Endothelial cell of umbilical vein (primary cell): ENCODE measurements around the gene ARHGAP20. TPM values are rescaled to one million over a fixed set of nuclear protein-coding genes. Genes with fewer than 3 reads are reported as not detected.

ENCODE experiments used
- BruUV-seq: library from RNA; stranded (reverse); fragments of 400-500 nt; replicated peaks from 2 replicates; lab custom pipeline; 2021; lab: Mats Ljungman, UMichigan
- CTCF ChIA-PET: fragments of 300-600, 350-600 bp; sonication (Branson Sonifier 250); formaldehyde crosslinking; loops from one replicate; lab custom pipeline; 2021; ENCODE audit warnings: antibody characterized with exemption, inconsistent platforms; lab: Charles Lee
- POLR2A ChIA-PET: fragments of 300-600, 350-600 bp; sonication (Branson Sonifier 250); formaldehyde crosslinking; loops from one replicate; lab custom pipeline; 2021; ENCODE audit warnings: antibody characterized with exemption, inconsistent platforms; lab: Charles Lee
- DNase-seq: peaks from one replicate; pipeline ENCODE4 v3.0.0-alpha.2; 2011; ENCODE audit warnings: low read depth, low spot score
- FAIRE-seq: peaks from 2 replicates; lab custom pipeline; 2011; peaks lifted over from hg19 to GRCh38; lab: Jason Lieb, UNC
- H2AFZ ChIP-seq: 2 replicates; pipeline ENCODE4 v1.6.0; 2012; ENCODE audit warnings: low read depth, low read length, control low read depth, inconsistent platforms
- H3K27ac ChIP-seq: 2 replicates; pipeline ENCODE4 v1.5.1; 2011; ENCODE audit warnings: low read depth, mild to moderate bottlenecking, control low read depth, low read length, moderate library complexity; ENCODE audit not compliant: insufficient read depth
- H3K27me3 ChIP-seq, 2 experiments: 2 replicates each; pipeline versions ENCODE4 v1.6.0 to v1.6.1; 2011; ENCODE audit warnings: low read length in 2 of 2, mixed read lengths in 1 of 2; ENCODE audit not compliant: control insufficient read depth in 2 of 2, insufficient read depth in 2 of 2
- H3K36me3 ChIP-seq, 2 experiments: 2 replicates in 1 of 2; 3 replicates in 1 of 2; pipeline ENCODE4 v1.5.1; 2011; ENCODE audit warnings: low read length in 2 of 2, mild to moderate bottlenecking in 1 of 2, moderate library complexity in 1 of 2; ENCODE audit not compliant: control insufficient read depth in 2 of 2, insufficient read depth in 2 of 2; ENCODE audit errors: extremely low read depth in 1 of 2
- H3K4me1 ChIP-seq: 3 replicates; pipeline ENCODE4 v1.5.1; 2011; ENCODE audit warnings: mild to moderate bottlenecking, low read length; ENCODE audit not compliant: control insufficient read depth, insufficient read depth; ENCODE audit errors: extremely low read depth
- H3K4me2 ChIP-seq: 2 replicates; pipeline ENCODE4 v1.6.1; 2011; ENCODE audit warnings: low read length, control low read depth, mixed read lengths; ENCODE audit not compliant: insufficient read depth
- H3K4me3 ChIP-seq, 3 experiments: fragments of 200-600 bp in 1 of 3; sonication (generic), shearing (Covaris generic) in 1 of 3; replicated peaks in 1 of 3; 2 replicates each; pipeline ENCODE4 v1.5.1; 2011 to 2016; ENCODE audit warnings: control low read depth in 3 of 3, low read length in 3 of 3, mild to moderate bottlenecking in 2 of 3, inconsistent platforms in 1 of 3, low read depth in 1 of 3, moderate library complexity in 1 of 3; ENCODE audit not compliant: insufficient read depth in 1 of 3
- H3K79me2 ChIP-seq: 2 replicates; pipeline ENCODE4 v1.6.0; 2012; ENCODE audit warnings: low read length, inconsistent platforms; ENCODE audit not compliant: control insufficient read depth, insufficient read depth
- H3K9ac ChIP-seq: replicated peaks from 2 replicates; pipeline ENCODE3; 2011; ENCODE audit warnings: low read length, control low read depth; ENCODE audit not compliant: insufficient read depth; ENCODE audit errors: extremely low read depth
- H3K9me1 ChIP-seq: replicated peaks from 3 replicates; pipeline ENCODE4 v1.6.0; 2011; ENCODE audit warnings: mild to moderate bottlenecking, low read length; ENCODE audit not compliant: control insufficient read depth, insufficient read depth; ENCODE audit errors: extremely low read depth
- H3K9me3 ChIP-seq: replicated peaks from 2 replicates; pipeline ENCODE4 v1.5.1; 2012; ENCODE audit warnings: low read length, inconsistent platforms; ENCODE audit not compliant: control insufficient read depth, insufficient read depth
- H4K20me1 ChIP-seq: replicated peaks from 2 replicates; pipeline ENCODE3; 2011; ENCODE audit warnings: mild to moderate bottlenecking, low read length; ENCODE audit not compliant: control insufficient read depth, insufficient read depth; ENCODE audit errors: extremely low read depth
- FOS ChIP-seq: IDR thresholded peaks from 2 replicates; pipeline ENCODE4 v1.6.1; 2011; ENCODE audit warnings: mild to moderate bottlenecking, low read length, moderate library complexity, borderline replicate concordance; ENCODE audit not compliant: insufficient read depth
- GATA2 ChIP-seq: IDR thresholded peaks from 2 replicates; pipeline ENCODE4 v1.7.0; 2011; ENCODE audit warnings: low read depth, mild to moderate bottlenecking, moderate library complexity, mixed read lengths, low read length; ENCODE audit not compliant: insufficient read length, insufficient read depth
- JUN ChIP-seq: IDR thresholded peaks from 2 replicates; pipeline ENCODE4 v1.6.1; 2011; ENCODE audit warnings: borderline replicate concordance, low read depth; ENCODE audit not compliant: insufficient read length, insufficient read depth
- MYC ChIP-seq: IDR thresholded peaks from one replicate; pipeline ENCODE4 v1.6.1; 2011; ENCODE audit warnings: mild to moderate bottlenecking, low read depth, low read length
- dilution Hi-C: fragments of 300-500 bp; cut with MboI; formaldehyde crosslinking; loops from one replicate; pipeline ENCODE4 v1.15.0; 2019; ENCODE audit warnings: low sequenced_read_pairs; ENCODE audit not compliant: extremely low pct_ligation_motif_present
- intact Hi-C: fragments of 100-400 bp; cut with micrococcal nuclease; formaldehyde crosslinking; loops from one replicate; pipeline ENCODE4 v1.10.0; 2022
- polyA plus RNA-seq, 4 experiments: library from polyadenylated mRNA; depleted of rRNA in 3 of 4; stranded (reverse) in 3 of 4; unstranded in 1 of 4; fragments of >200 nt; gene quantifications; 2 replicates each; pipeline versions ENCODE4 v1.2.1 to v1.2.3, GENCODE V29; 2011 to 2012; ENCODE audit warnings: missing spikeins in 1 of 4
- total RNA-seq: library from RNA; stranded (reverse); gene quantifications from 2 replicates; pipeline ENCODE4 v1.2.3, GENCODE V29; 2021

Gene ARHGAP20
- total and polyA plus RNA-seq, 2 donors (not counting 3 experiments of a cell fraction or from before 2014, with no cell fraction given), result 0.51 to 1.1 TPM

GRCh38 chr11:110584150-110584549, 128.1 kb downstream of the ARHGAP20 start:
- Histone ChIP-seq H3K27me3 (no peaks in the 10 kb centered on the region), H3K36me3 (no peaks in the 10 kb centered on the region), H3K4me1 (no peaks in the 10 kb centered on the region), H4K20me1 (no peaks in the 10 kb centered on the region), H3K9ac (no peak overlapping the region), H3K9me3 (no peaks in the 10 kb centered on the region), H3K27ac (no peak overlapping the region), H3K9me1 (no peaks in the 10 kb centered on the region), H3K79me2 (no peaks in the 10 kb centered on the region), H2AFZ (no peak overlapping the region), H3K4me2 (no peak overlapping the region), H3K4me3 (no peak overlapping the region)
- BruUV-seq, result no TSS peak
- DNase-seq, result no peak
- intact Hi-C loops (loop anchor here (5.0 kb wide), 1 partner anchor 648 kb away; no protein-coding TSS in a partner anchor), dilution Hi-C loops (no loop called here)
- TF ChIP-seq FOS (no peak), JUN (no peak)
- POLR2A ChIA-PET, result no interaction called here
- CTCF ChIA-PET, result no interaction called here
- FAIRE-seq, result no peak

DNA sequence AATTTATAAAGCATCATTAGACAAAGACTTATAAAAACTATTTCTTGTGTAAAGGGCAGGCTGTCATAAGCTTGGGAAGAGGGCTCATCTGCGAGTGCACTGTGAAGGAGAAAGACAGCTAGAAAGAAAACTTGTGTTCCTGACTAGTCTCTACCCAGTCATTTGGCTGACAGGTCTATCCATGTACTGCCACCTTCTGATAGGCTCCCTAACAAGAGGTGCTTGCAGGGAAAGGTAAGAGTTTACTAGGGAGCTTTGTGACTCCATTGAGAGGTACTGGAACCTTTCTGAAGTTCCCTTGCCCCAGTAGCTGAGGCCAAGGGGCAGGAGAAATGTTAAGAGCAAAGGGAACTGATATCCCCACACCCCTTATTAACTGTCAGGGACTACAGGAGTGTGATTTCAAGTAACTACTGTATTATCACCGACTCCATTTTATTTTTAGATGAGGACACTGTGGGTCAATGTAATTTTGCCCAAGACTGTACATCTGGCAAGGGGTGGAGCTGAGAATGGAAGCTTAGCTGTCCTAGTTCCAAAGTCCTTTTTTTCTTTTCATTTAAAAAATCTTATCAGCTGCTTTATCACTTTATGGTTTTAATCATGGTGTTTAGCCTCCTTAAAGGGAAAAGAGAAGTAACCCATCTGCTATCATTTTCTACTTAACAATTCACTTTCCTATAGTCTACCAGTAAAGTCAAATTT, 129.4 kb downstream of the ARHGAP20 start:
- H3K27me3 ChIP-seq, result no peaks in the 10 kb centered on the region
- no TSS peak for BruUV-seq
- no peak overlapping the region for H3K27ac ChIP-seq
- intact Hi-C loops, result loop anchor here (5.0 kb wide), 1 partner anchor 649 kb away; no protein-coding TSS in a partner anchor
- H3K36me3 ChIP-seq, result no peaks in the 10 kb centered on the region
- DNase-seq (no peak), FAIRE-seq (no peak)
- H2AFZ ChIP-seq, result no peak overlapping the region
- H3K4me1 ChIP-seq, result no peaks in the 10 kb centered on the region
- dilution Hi-C loops, result no loop called here
- TF ChIP-seq JUN (no peak), FOS (no peak), MYC (no peak), GATA2 (no peak)
- H4K20me1 ChIP-seq, result no peaks in the 10 kb centered on the region
- ChIA-PET POLR2A (no interaction called here), CTCF (no interaction called here)
- H3K9me1 ChIP-seq, result no peaks in the 10 kb centered on the region
- H3K9me3 ChIP-seq, result no peaks in the 10 kb centered on the region
- H3K9ac ChIP-seq, result no peak overlapping the region
- no peak overlapping the region for H3K4me2 ChIP-seq
- H3K79me2 ChIP-seq, result no peaks in the 10 kb centered on the region
- no peak overlapping the region for H3K4me3 ChIP-seq
